ENCODE results near the gene FARP2. TPM values are rescaled to one million over a fixed set of nuclear protein-coding genes. Genes with fewer than 3 reads are reported as not detected.
"Not testable (repeated sequence)": the region's sequence is repeated elsewhere in the genome, so short reads cannot be mapped to it uniquely, and the experiment has no call there.

Gene FARP2
- total RNA-seq, 1 donor from 2014 or later, result 54.5 TPM

- Mint-ChIP-seq H3K4me1 (ENCODE audit: unreplicated experiment) (peaks cover 48% of the 10 kb centered on the region), H3K4me3 (ENCODE audit: unreplicated experiment) (no peak overlapping the region), H3K27ac (ENCODE audit: unreplicated experiment) (no peak overlapping the region), H3K27me3 (ENCODE audit: unreplicated experiment) (no peaks in the 10 kb centered on the region), H3K9me3 (ENCODE audit: unreplicated experiment) (no peaks in the 10 kb centered on the region), H3K36me3 (ENCODE audit: unreplicated experiment) (peaks cover 9% of the 10 kb centered on the region)
- no peak for DNase-seq (ENCODE audit: extremely low spot score, unreplicated experiment)
- TF ChIP-seq CTCF (IDR thresholded peaks at IDR 0.05), result no peak
Observed at GRCh38 chr2:241368643-241369042, 12.6 kb downstream of the FARP2 start.

GRCh38 chr2:241372361-241372992 is 16.4 kb downstream of the FARP2 start:
- no peak for DNase-seq (ENCODE audit: extremely low spot score, unreplicated experiment)
- Mint-ChIP-seq H3K4me3 (ENCODE audit: unreplicated experiment) (no peak overlapping the region), H3K4me1 (ENCODE audit: unreplicated experiment) (peaks cover 44% of the 10 kb centered on the region), H3K27ac (ENCODE audit: unreplicated experiment) (peak overlapping the region; percentile 41), H3K27me3 (ENCODE audit: unreplicated experiment) (no peaks in the 10 kb centered on the region), H3K9me3 (ENCODE audit: unreplicated experiment) (no peaks in the 10 kb centered on the region), H3K36me3 (ENCODE audit: unreplicated experiment) (peaks cover 28% of the 10 kb centered on the region)
- TF ChIP-seq CTCF (IDR thresholded peaks at IDR 0.05), result no peak

GRCh38 chr2:241373446-241373845 is 17.4 kb downstream of the FARP2 start:
- no peak for DNase-seq (ENCODE audit: extremely low spot score, unreplicated experiment)
- TF ChIP-seq CTCF (IDR thresholded peaks at IDR 0.05), result no peak
- Mint-ChIP-seq H3K36me3 (ENCODE audit: unreplicated experiment) (peaks cover 28% of the 10 kb centered on the region), H3K4me3 (ENCODE audit: unreplicated experiment) (no peak overlapping the region), H3K27me3 (ENCODE audit: unreplicated experiment) (no peaks in the 10 kb centered on the region), H3K27ac (ENCODE audit: unreplicated experiment) (no peak overlapping the region), H3K4me1 (ENCODE audit: unreplicated experiment) (peaks cover 46% of the 10 kb centered on the region), H3K9me3 (ENCODE audit: unreplicated experiment) (no peaks in the 10 kb centered on the region)

- H3K4me3 Mint-ChIP-seq (ENCODE audit: unreplicated experiment); H3K9me3 Mint-ChIP-seq (ENCODE audit: unreplicated experiment); H3K27ac Mint-ChIP-seq (ENCODE audit: unreplicated experiment); DNase-seq (ENCODE audit: extremely low spot score, unreplicated experiment); H3K27me3 Mint-ChIP-seq (ENCODE audit: unreplicated experiment): not testable (repeated sequence)
- H3K4me1 Mint-ChIP-seq (ENCODE audit: unreplicated experiment), result peaks cover 50% of the 10 kb centered on the region
- H3K36me3 Mint-ChIP-seq (ENCODE audit: unreplicated experiment), result peaks cover 28% of the 10 kb centered on the region
Observed at GRCh38 chr2:241373906-241374305, 17.8 kb downstream of the FARP2 start.

GRCh38 chr2:241375300-241375699 is 19.2 kb downstream of the FARP2 start:
- Mint-ChIP-seq H3K36me3 (ENCODE audit: unreplicated experiment) (peaks cover 28% of the 10 kb centered on the region), H3K4me1 (ENCODE audit: unreplicated experiment) (peaks cover 53% of the 10 kb centered on the region), H3K27me3 (ENCODE audit: unreplicated experiment) (no peaks in the 10 kb centered on the region), H3K4me3 (ENCODE audit: unreplicated experiment) (no peak overlapping the region), H3K9me3 (ENCODE audit: unreplicated experiment) (no peaks in the 10 kb centered on the region), H3K27ac (ENCODE audit: unreplicated experiment) (peak overlapping the region; percentile 50)
- DNase-seq (ENCODE audit: extremely low spot score, unreplicated experiment), result no peak
- no peak for TF ChIP-seq CTCF (IDR thresholded peaks at IDR 0.05)
